ENCODE data around the gene CRYBB2.
"Not testable (repeated sequence)": the region's sequence is repeated elsewhere in the genome, so short reads cannot be mapped to it uniquely, and the experiment has no call there.

The CRYBB2 gene

DNA sequence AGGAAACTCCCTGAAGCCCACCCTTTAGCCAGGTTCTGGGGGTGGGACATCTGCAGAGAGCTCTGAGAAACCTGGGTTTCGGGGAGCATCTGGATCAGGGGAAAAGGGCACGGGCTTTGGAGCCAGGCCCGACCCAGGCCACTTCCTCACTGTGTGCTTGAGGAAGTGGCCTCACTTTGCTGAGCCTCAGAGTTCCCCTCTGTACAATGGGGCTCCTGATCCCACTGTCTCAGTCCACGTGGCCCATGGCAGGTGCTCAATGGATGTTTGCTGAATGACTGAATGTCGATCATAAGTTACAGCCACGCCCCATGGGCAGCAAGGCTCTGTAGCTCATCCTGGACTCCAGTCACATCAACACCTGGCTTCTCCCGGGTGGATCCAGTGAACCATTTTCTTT is 18.5 kb upstream of the CRYBB2 start:
- DNase-seq = no peak

DNA sequence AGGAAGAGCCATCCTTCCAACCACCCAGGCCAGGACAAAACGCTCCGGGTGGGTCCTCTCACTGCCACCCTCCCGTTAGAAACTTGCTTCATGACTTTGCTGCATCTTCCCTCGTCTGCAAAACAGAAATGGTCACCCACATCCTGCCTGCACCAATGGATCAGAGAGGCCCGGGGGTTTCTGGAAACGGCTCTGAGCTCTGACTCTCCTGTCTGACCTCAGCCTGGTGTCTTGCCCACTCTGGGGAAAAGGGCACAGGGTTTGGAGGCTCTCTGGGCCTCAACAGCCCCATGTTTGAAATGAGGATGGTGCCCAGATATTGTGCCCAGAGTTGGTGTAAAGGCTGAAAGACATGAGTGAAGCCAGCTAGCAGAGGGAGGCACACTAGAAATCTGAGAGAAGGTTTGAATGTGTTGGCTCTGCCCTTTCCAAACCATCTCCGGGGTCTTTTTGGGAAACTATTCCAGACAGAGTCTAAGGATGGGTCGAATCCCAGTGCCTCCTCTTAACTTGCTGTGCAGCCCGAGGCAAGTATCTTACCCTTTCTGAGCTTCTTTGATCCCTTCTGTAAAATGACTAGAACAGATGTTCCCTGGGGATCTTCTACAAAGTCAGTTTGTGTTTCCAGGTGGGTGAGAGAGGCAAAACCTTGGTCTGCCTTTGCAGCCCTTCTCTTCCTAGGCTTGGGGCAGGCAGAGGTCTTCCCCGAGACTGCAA is 17.7 kb upstream of the CRYBB2 start:
- no peak for DNase-seq

- peak; percentile 48 for DNase-seq
Measured at GRCh38 chr22:25202290-25202921, 17.0 kb upstream of the CRYBB2 start.

DNA sequence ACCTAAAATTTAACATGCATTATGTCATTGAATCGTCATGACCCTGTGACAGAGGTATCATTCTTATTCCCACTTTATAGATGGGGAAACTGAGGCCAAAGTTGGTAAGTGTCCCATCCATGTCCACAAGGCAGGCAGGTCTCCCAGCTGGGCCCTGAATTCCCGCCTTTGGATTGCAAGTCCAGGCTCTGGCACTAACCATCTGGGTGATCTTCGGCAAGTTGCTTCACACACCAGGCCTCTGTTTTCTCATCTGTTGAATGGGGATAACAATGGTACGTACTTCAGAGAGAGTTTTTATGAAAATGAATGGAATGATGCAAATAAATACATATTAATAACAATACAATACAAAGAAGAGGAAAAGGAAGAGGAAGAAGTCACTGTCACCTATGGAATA is 16.4 kb upstream of the CRYBB2 start:
- no peak for DNase-seq

GRCh38 chr22:25204547-25204946 is 14.9 kb upstream of the CRYBB2 start:
- DNase-seq = not testable (repeated sequence)

DNA sequence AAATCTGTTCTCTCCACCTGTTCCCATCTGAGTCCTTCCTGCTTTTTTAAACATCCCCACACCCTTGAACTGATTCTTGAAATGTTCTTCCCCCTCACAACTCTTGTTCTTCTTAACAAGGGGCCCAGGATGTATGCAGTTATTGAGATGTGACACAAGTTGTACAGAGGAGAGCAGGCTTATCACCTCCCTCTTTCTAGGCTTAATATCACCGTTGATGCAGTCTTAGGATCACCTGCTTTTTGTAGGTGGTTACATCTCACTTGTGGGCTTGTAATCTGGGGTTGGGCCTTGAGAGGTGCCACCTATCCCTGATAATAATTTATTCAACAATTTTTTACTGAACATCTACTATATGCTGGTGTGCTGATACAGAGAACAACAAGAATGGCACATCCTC is 13.6 kb upstream of the CRYBB2 start:
- DNase-seq = no peak

GRCh38 chr22:25206998-25207397 is 12.4 kb upstream of the CRYBB2 start:
- no peak for DNase-seq

GRCh38 chr22:25207553-25208157 is 11.8 kb upstream of the CRYBB2 start:
- DNase-seq = no peak

GRCh38 chr22:25208328-25208727 is 11.1 kb upstream of the CRYBB2 start:
- DNase-seq = no peak

DNA sequence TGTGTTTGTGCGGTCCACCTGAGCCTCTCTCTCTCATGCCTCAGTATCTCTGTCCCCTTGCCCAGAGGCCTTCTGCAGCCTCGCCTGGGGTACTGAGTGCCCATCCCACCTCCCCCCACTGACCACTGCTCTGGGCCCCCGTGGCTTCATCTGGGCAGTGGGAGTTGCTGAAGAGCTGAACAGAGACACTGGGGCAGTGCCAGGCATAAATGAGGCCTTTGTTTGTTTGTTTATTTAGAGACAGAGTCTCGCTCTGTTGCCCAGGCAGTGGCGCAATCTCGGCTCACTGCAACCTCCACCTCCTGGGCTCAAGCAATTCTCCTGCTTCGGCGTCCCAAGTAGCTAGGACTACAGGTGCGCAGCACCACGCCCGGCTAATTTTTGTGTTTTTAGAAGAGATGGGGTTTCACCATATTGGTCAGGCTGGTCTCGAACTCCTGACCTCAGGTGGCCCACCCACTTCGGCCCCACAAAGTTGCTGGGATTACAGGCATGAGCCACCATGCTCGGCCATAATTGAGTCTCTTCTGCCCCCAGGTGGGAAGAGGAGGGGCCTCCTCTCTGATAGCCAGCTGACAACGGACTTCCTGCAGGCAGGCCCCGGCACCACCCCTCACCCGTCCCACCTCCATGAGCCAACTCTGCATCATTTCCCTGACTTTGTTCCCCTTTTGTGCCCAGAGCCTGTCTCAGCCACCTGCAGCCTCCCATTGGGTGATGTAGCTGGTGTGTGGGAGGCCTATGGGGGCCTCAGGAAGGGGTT is 10.5 kb upstream of the CRYBB2 start:
- DNase-seq = no peak

GRCh38 chr22:25210793-25211192 is 8.6 kb upstream of the CRYBB2 start:
- no peak for DNase-seq

GRCh38 chr22:25212337-25212736 is 7.1 kb upstream of the CRYBB2 start:
- no peak for DNase-seq

GRCh38 chr22:25213221-25213620 is 6.2 kb upstream of the CRYBB2 start:
- DNase-seq = no peak

DNA sequence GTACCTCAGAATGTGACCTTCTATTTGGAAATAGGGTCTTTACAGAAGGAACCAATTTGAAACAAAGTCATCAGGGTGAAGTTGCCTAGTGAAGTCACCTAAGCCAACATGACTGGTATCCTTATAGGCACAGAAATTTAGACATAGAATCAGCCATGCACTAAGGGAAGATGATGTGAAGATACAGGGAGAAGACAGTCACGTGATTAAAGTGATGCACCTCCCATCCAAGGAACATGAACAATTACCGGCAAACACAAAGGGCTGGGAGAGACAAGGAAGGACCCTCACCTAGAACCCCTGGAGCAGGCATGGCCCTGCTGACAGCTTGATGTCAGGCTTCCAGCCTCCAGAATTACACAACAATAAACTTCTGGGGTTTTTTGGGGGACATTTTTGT is 3.2 kb upstream of the CRYBB2 start:
- no peak for DNase-seq

DNA sequence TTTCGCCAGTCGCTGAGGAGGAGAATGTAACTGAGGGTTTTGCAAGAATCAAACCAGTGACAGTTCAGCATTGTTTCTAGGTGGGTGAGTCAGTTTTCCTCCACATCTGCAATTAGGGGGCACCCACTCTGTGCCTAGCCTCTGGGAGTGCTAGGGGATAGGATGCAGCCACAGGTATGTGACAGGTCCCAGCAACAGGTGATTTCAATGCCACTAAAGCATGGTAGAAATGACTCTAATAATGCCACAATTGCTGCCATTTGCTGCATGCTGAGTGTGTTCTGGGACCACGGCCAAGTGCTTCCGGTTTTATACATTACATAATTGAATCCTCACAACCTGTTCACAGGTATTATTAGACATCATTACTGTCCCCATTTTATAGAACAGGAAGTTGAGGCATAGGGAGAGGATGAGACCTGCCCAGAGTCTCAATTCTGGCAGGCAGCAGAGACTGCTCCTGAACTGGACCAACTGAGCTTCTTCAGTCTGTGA is 556 bp downstream of the CRYBB2 start:
- DNase-seq = no peak

- no peak for DNase-seq
Measured at GRCh38 chr22:25221790-25222189, 2.4 kb downstream of the CRYBB2 start.

DNA sequence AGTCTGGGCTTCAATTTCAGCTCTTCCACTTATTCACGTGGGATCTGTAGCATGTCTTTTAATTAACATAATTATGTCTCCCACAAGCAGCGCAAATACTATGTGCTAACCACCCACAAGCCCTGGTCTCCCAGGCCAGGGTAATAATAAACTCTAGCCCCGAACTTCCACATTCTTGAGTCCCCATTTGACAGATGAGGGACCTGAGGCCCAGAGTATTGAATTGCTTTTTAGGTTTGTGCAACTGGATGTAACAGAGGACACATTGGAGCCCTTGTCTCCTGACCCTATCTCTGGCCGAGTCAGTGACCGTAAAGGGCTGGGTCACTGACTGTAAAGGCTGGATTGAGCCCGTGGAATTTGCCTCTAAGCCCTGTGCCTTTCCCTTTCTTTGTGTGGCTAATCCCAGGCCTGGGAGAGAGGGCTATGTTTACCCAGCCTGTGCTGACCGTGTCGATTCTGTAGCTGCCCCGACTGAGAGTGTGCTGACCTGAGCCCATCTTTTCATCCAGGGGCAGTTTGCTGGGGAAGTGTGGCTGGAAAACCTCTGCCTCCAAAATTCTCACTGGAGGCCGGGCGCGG is 3.9 kb downstream of the CRYBB2 start:
- no peak for DNase-seq

DNA sequence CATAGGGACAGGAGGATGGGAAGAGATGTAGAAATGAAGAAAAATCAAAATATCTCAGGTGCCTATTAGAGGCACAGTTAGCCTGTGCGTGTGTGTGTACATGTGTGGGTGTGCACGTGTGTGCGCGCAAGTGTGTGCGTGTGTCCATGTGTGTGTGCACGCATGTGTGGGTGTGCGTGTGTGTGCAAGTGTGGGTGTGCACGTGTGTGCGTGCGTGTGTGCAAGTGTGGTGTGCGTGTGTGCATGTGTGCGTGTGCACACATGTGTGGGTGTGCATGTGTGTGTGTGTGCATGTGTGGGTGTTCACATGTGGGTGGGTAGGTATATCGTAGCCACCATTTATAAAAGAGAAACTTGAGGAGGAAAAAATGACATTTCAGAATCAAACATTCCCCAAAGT is 9.4 kb downstream of the CRYBB2 start:
- DNase-seq = no peak

GRCh38 chr22:25230760-25231159 is 11.3 kb downstream of the CRYBB2 start:
- DNase-seq = not testable (repeated sequence)

GRCh38 chr22:25232301-25232700 is 12.9 kb downstream of the CRYBB2 start:
- no peak for DNase-seq

GRCh38 chr22:25233706-25234105 is 14.3 kb downstream of the CRYBB2 start:
- DNase-seq = not testable (repeated sequence)

- DNase-seq = peak; percentile 57
Measured at GRCh38 chr22:25235547-25236290, 16.3 kb downstream of the CRYBB2 start.

All from CD4-positive, alpha-beta T cell treated with Interleukin-21 for 1 hour (primary cell).